HepG2 (cell line): ENCODE data around the gene WNT9A. TPM values are rescaled to one million over a fixed set of nuclear protein-coding genes. Genes with fewer than 3 reads are reported as not detected.
A peak's percentile ranks its signal among the peaks of the same experiment; 100 is the strongest.
"Not testable (repeated sequence)": the region's sequence is repeated elsewhere in the genome, so short reads cannot be mapped to it uniquely, and the experiment has no call there.

Experiments
- CEBPB ChIP-seq: IDR thresholded peaks from 2 replicates; pipeline ENCODE4 v1.6.1; 2011; ENCODE audit warnings: low read depth, low read length, improper control_type of control experiment, borderline replicate concordance
- CEBPG ChIP-seq: IDR thresholded peaks from 2 replicates; pipeline ENCODE4 v1.6.1; 2016
- DR1 ChIP-seq: sonication (generic); formaldehyde crosslinking; IDR thresholded peaks from 2 replicates; pipeline ENCODE4 v1.8.0; 2021; ENCODE audit warnings: mild to moderate bottlenecking, missing genetic modification reagents, inconsistent platforms
- FOSL2 ChIP-seq: sonication (generic); formaldehyde crosslinking; IDR thresholded peaks from 2 replicates; pipeline ENCODE4 v1.4.0; 2020; ENCODE audit warnings: missing genetic modification reagents
- FOXA3 ChIP-seq: IDR thresholded peaks from 2 replicates; pipeline ENCODE4 v1.6.1; 2016; ENCODE audit warnings: missing genetic modification reagents, missing compliant biosample characterization
- MAX ChIP-seq: IDR thresholded peaks from 2 replicates; pipeline ENCODE4 v1.6.1; 2012; ENCODE audit warnings: inconsistent platforms
- MAZ ChIP-seq, 2 experiments: sonication (generic) in 1 of 2; formaldehyde crosslinking in 1 of 2; IDR thresholded peaks; 2 replicates each; pipeline versions ENCODE4 v1.5.0 to v1.6.1; 2012 to 2020; ENCODE audit warnings: low read depth in 2 of 2, mild to moderate bottlenecking in 2 of 2, borderline replicate concordance in 1 of 2, improper control_type of control experiment in 1 of 2, low read length in 1 of 2, missing genetic modification reagents in 1 of 2, moderate library complexity in 1 of 2
- MXD1 ChIP-seq: sonication (generic); formaldehyde crosslinking; IDR thresholded peaks from 2 replicates; pipeline ENCODE4 v1.4.0; 2020; ENCODE audit warnings: mild to moderate bottlenecking, missing genetic modification reagents
- NR2C2 ChIP-seq: sonication (generic); formaldehyde crosslinking; IDR thresholded peaks from 2 replicates; pipeline ENCODE4 v1.4.0; 2020; ENCODE audit warnings: missing genetic modification reagents, mild to moderate bottlenecking, moderate library complexity, borderline replicate concordance
- NR2F6 ChIP-seq, 2 experiments: IDR thresholded peaks; 2 replicates each; pipeline ENCODE4 v1.6.1; 2016; ENCODE audit warnings: antibody characterized with exemption in 1 of 2, mild to moderate bottlenecking in 1 of 2
- PATZ1 ChIP-seq: sonication (generic); formaldehyde crosslinking; IDR thresholded peaks from 2 replicates; pipeline ENCODE4 v1.4.0; 2020; ENCODE audit warnings: missing genetic modification reagents
- SP5 ChIP-seq: IDR thresholded peaks from 2 replicates; pipeline ENCODE4 v1.6.1; 2016; ENCODE audit warnings: low read depth, borderline replicate concordance
- TFDP1 ChIP-seq: IDR thresholded peaks from 2 replicates; pipeline ENCODE4 v1.6.1; 2016; ENCODE audit warnings: missing compliant biosample characterization, missing genetic modification reagents, borderline replicate concordance
- THAP11 ChIP-seq: IDR thresholded peaks from 2 replicates; pipeline ENCODE4 v1.6.1; 2016; ENCODE audit warnings: missing biosample characterization, missing genetic modification reagents
- ZBTB38 ChIP-seq: sonication (generic); formaldehyde crosslinking; IDR thresholded peaks from 2 replicates; pipeline ENCODE4 v1.5.1; 2020; ENCODE audit warnings: mild to moderate bottlenecking, missing genetic modification reagents
- ZFX ChIP-seq: sonication (generic); formaldehyde crosslinking; IDR thresholded peaks from 2 replicates; pipeline ENCODE4 v1.4.0; 2020; ENCODE audit warnings: mild to moderate bottlenecking, low read depth, missing genetic modification reagents, moderate library complexity
- ZNF18 ChIP-seq: sonication (generic); formaldehyde crosslinking; IDR thresholded peaks from 2 replicates; pipeline ENCODE4 v1.8.0; 2022; ENCODE audit warnings: mild to moderate bottlenecking, missing genetic modification reagents; ENCODE audit not compliant: insufficient replicate concordance
- ZNF574 ChIP-seq: sonication (generic); formaldehyde crosslinking; IDR thresholded peaks from 2 replicates; pipeline ENCODE4 v1.4.0; 2020; ENCODE audit warnings: missing genetic modification reagents
- ZNF580 ChIP-seq: IDR thresholded peaks from 2 replicates; pipeline ENCODE4 v1.6.1; 2016; ENCODE audit warnings: low read depth, borderline replicate concordance
- ZNF644 ChIP-seq: IDR thresholded peaks from 2 replicates; pipeline ENCODE4 v1.6.1; 2016; ENCODE audit warnings: low read depth
- polyA plus RNA-seq, 8 experiments: library from polyadenylated mRNA; depleted of rRNA in 3 of 8; stranded (reverse) in 7 of 8; unstranded in 1 of 8; fragments of >200 nt; fragmentation: Illumina TruSeq in 4 of 8; extraction: Trizol in 4 of 8; gene quantifications; 2 replicates each; pipeline versions ENCODE4 v1.2.1 to v1.2.3, GENCODE V29; 2011 to 2016; ENCODE audit warnings: low read depth in 4 of 8, missing spikeins in 1 of 8, mixed read lengths in 1 of 8; ENCODE audit not compliant: insufficient read depth in 1 of 8
- total RNA-seq, 5 experiments: library from RNA; depleted of rRNA; stranded (reverse); fragments of >200 nt; fragmentation: Illumina TruSeq; extraction: Trizol; gene quantifications; 2 replicates each; pipeline ENCODE4 v1.2.3, GENCODE V29; 2016; ENCODE audit warnings: low read depth in 1 of 5

Gene WNT9A
- total and polyA plus RNA-seq, 2 of the 13 experiments (the other 11 are each of a cell fraction or from before 2014, with no cell fraction given) = 0.04 TPM; not detected in 1

- 0 out of 2 replicates have a peak, but pooled peaks have one; percentile 57 for TF ChIP-seq MXD1 (CRISPR knock-in tag)
- peak; percentile 51; the same call in 1 of the 2 replicates for TF ChIP-seq MAX
- 0 out of 2 replicates have a peak, but pooled peaks have one; percentile 32 for TF ChIP-seq THAP11
- TF ChIP-seq ZNF18 (CRISPR knock-in tag) = peak; percentile 94
- peak; percentile 72 for TF ChIP-seq ZFX (CRISPR knock-in tag)
- TF ChIP-seq FOXA3 (CRISPR knock-in tag) = 0 out of 2 replicates have a peak, but pooled peaks have one; percentile 21
- peak; percentile 63; the same call in 1 of the 2 replicates for TF ChIP-seq TFDP1 (CRISPR knock-in tag)
- TF ChIP-seq NR2F6 (IDR thresholded peaks at IDR 0.05); MAZ (IDR thresholded peaks at IDR 0.05; ENCODE audit: borderline replicate concordance, low read depth, low read length): not testable (repeated sequence)
- peak; percentile 71 for TF ChIP-seq NR2F6 (CRISPR knock-in tag; IDR thresholded peaks at IDR 0.05)
- peak; percentile 58 for TF ChIP-seq CEBPG (CRISPR knock-in tag)
- TF ChIP-seq NR2C2 (CRISPR knock-in tag) = peak; percentile 67
- peak; percentile 18; the same call in 1 of the 2 replicates for TF ChIP-seq ZNF580 (CRISPR knock-in tag)
- peak; percentile 74 for TF ChIP-seq PATZ1 (CRISPR knock-in tag)
- TF ChIP-seq MAZ (CRISPR knock-in tag; IDR thresholded peaks at IDR 0.05; ENCODE audit: low read depth) = 0 out of 2 replicates have a peak, but pooled peaks have one; percentile 38
- TF ChIP-seq DR1 = peak; percentile 47; the same call in 1 of the 2 replicates
- peak; percentile 34; the same call in 1 of the 2 replicates for TF ChIP-seq ZNF574 (CRISPR knock-in tag)
- peak; percentile 17; the same call in 1 of the 2 replicates for TF ChIP-seq CEBPB
- peak; percentile 51; the same call in 1 of the 2 replicates for TF ChIP-seq SP5 (CRISPR knock-in tag)
- 0 out of 2 replicates have a peak, but pooled peaks have one; percentile 8 for TF ChIP-seq FOSL2 (CRISPR knock-in tag)
- TF ChIP-seq ZNF644 (CRISPR knock-in tag) = 0 out of 2 replicates have a peak, but pooled peaks have one; percentile 8
- TF ChIP-seq ZBTB38 (CRISPR knock-in tag) = peak; percentile 62; the same call in 1 of the 2 replicates
Observed at GRCh38 chr1:227972843-227973374, 25.2 kb upstream of the WNT9A start (continued).
